IMR-90 (cell line): Measurements from ENCODE around the gene VILL. TPM values are rescaled to one million over a fixed set of nuclear protein-coding genes. Genes with fewer than 3 reads are reported as not detected.

ENCODE experiments used
- ATAC-seq: fragments of 200-7000 bp; cut with Tn5 transposase; 2 replicates; pipeline ENCODE4 v1.9.1; 2020; ENCODE audit warnings: low read depth, mild to moderate bottlenecking, moderate library complexity
- BruUV-seq: library from RNA; stranded (reverse); fragments of 400-500 nt; replicated peaks from 2 replicates; lab custom pipeline; 2021; lab: Mats Ljungman, UMichigan
- CTCF ChIA-PET: fragments of 300-600 bp; formaldehyde crosslinking; extraction: SDS; loops from one replicate; lab custom pipeline; 2021; ENCODE audit warnings: antibody characterized with exemption; lab: Yijun Ruan, JAX
- POLR2A ChIA-PET: fragments of 300-600 bp; sonication (Branson Sonifier 250); formaldehyde crosslinking; loops from one replicate; lab custom pipeline; 2022; ENCODE audit warnings: antibody characterized with exemption; ENCODE audit not compliant: unreplicated experiment; lab: Charles Lee
- DNase-seq: peaks from one replicate; pipeline ENCODE4 v3.0.0; 2013
- H2AFZ ChIP-seq: replicated peaks from 2 replicates; pipeline ENCODE3; 2013; ENCODE audit warnings: low read length, mild to moderate bottlenecking; ENCODE audit not compliant: poor library complexity
- H2AK5ac ChIP-seq: 2 replicates; pipeline ENCODE4 v1.6.1; 2013; ENCODE audit warnings: low read depth, low read length, inconsistent platforms
- H2AK9ac ChIP-seq: replicated peaks from 2 replicates; pipeline ENCODE3; 2013; ENCODE audit warnings: mild to moderate bottlenecking, low read depth, low read length, moderate library complexity; ENCODE audit not compliant: poor library complexity
- H2BK120ac ChIP-seq: 2 replicates; pipeline ENCODE4 v1.6.1; 2013; ENCODE audit warnings: low read depth, low read length, inconsistent platforms
- H2BK15ac ChIP-seq: 3 replicates; pipeline ENCODE4 v1.6.1; 2013; ENCODE audit warnings: low read depth, low read length, inconsistent platforms
- H2BK20ac ChIP-seq: 2 replicates; pipeline ENCODE4 v1.6.1; 2013; ENCODE audit warnings: low read depth, mild to moderate bottlenecking, inconsistent platforms, low read length, moderate library complexity
- H2BK5ac ChIP-seq: 2 replicates; pipeline ENCODE4 v1.6.1; 2013; ENCODE audit warnings: mild to moderate bottlenecking, low read depth, low read length, inconsistent platforms; ENCODE audit not compliant: poor library complexity, severe bottlenecking
- H3K14ac ChIP-seq: replicated peaks from 2 replicates; pipeline ENCODE4 v1.6.1; 2013; ENCODE audit warnings: low read depth, low read length, inconsistent platforms
- H3K18ac ChIP-seq: 2 replicates; pipeline ENCODE4 v1.6.1; 2013; ENCODE audit warnings: low read depth, low read length, control low read depth
- H3K23ac ChIP-seq: 2 replicates; pipeline ENCODE4 v1.6.1; 2013; ENCODE audit warnings: low read depth, low read length, inconsistent platforms
- H3K27ac ChIP-seq: 2 replicates; pipeline ENCODE4 v1.5.1; 2013; ENCODE audit warnings: mild to moderate bottlenecking, control low read depth, low read length; ENCODE audit not compliant: insufficient read depth
- H3K27me3 ChIP-seq: 2 replicates; pipeline ENCODE4 v1.6.1; 2013; ENCODE audit warnings: low read length; ENCODE audit not compliant: control insufficient read depth, insufficient read depth
- H3K36me3 ChIP-seq: 2 replicates; pipeline ENCODE4 v1.6.1; 2013; ENCODE audit warnings: low read length, mixed read lengths; ENCODE audit not compliant: control insufficient read depth, insufficient read depth
- H3K4ac ChIP-seq: 2 replicates; pipeline ENCODE4 v1.6.1; 2013; ENCODE audit warnings: low read depth, low read length, inconsistent platforms
- H3K4me1 ChIP-seq: 2 replicates; pipeline ENCODE4 v1.6.1; 2013; ENCODE audit warnings: low read length, mixed read lengths; ENCODE audit not compliant: control insufficient read depth, insufficient read depth
- H3K4me2 ChIP-seq: 2 replicates; pipeline ENCODE4 v1.6.1; 2013; ENCODE audit warnings: low read depth, mild to moderate bottlenecking, control low read depth, low read length, moderate library complexity
- H3K4me3 ChIP-seq: 2 replicates; pipeline ENCODE4 v1.5.1; 2013; ENCODE audit warnings: low read depth, mild to moderate bottlenecking, control low read depth, low read length, moderate library complexity; ENCODE audit not compliant: insufficient read depth
- H3K56ac ChIP-seq: 2 replicates; pipeline ENCODE4 v1.6.1; 2013; ENCODE audit warnings: low read length, inconsistent platforms; ENCODE audit not compliant: insufficient read depth; ENCODE audit errors: extremely low read depth
- H3K79me1 ChIP-seq, 2 experiments: 2 replicates each; pipeline ENCODE4 v1.6.1; 2013; ENCODE audit warnings: low read length in 2 of 2, inconsistent platforms in 1 of 2, low read depth in 1 of 2
- H3K9ac ChIP-seq: 2 replicates; pipeline ENCODE4 v1.6.1; 2013; ENCODE audit warnings: low read depth, low read length, control low read depth
- H3K9me1 ChIP-seq: 2 replicates; pipeline ENCODE4 v1.6.1; 2013; ENCODE audit warnings: low read length, inconsistent platforms; ENCODE audit not compliant: insufficient read depth
- H3K9me3 ChIP-seq: 2 replicates; pipeline ENCODE4 v1.6.1; 2013; ENCODE audit warnings: low read length; ENCODE audit not compliant: control insufficient read depth, insufficient read depth
- H4K20me1 ChIP-seq: 2 replicates; pipeline ENCODE4 v1.6.1; 2013; ENCODE audit warnings: low read length, inconsistent platforms; ENCODE audit not compliant: insufficient read depth
- H4K5ac ChIP-seq: 2 replicates; pipeline ENCODE4 v1.6.1; 2013; ENCODE audit warnings: mild to moderate bottlenecking, low read depth, low read length, control low read depth
- H4K8ac ChIP-seq, 2 experiments: 2 replicates each; pipeline ENCODE4 v1.6.1; 2013; ENCODE audit warnings: low read depth in 2 of 2, low read length in 2 of 2, control low read depth in 1 of 2, inconsistent platforms in 1 of 2
- H4K91ac ChIP-seq: 2 replicates; pipeline ENCODE4 v1.6.1; 2013; ENCODE audit warnings: low read depth, low read length, inconsistent platforms; ENCODE audit not compliant: insufficient read depth
- ELK1 ChIP-seq: fragments of 150-350 bp; IDR thresholded peaks from 2 replicates; pipeline ENCODE4 v1.6.1; 2016; ENCODE audit warnings: low read depth, mild to moderate bottlenecking, low read length, moderate library complexity, borderline replicate concordance
- FOS ChIP-seq: fragments of 150-350 bp; IDR thresholded peaks from 2 replicates; pipeline ENCODE4 v1.6.1; 2016; ENCODE audit warnings: low read depth, low read length
- NFE2L2 ChIP-seq: fragments of 150-350 bp; IDR thresholded peaks from 2 replicates; pipeline ENCODE4 v1.6.1; 2016; ENCODE audit warnings: low read depth, mild to moderate bottlenecking, low read length
- POLR2A ChIP-seq: IDR thresholded peaks from 2 replicates; pipeline ENCODE4 v1.6.1; 2012; ENCODE audit warnings: mild to moderate bottlenecking, low read depth, low read length
- RCOR1 ChIP-seq: IDR thresholded peaks from 2 replicates; pipeline ENCODE4 v1.6.1; 2012; ENCODE audit warnings: mild to moderate bottlenecking, low read length, improper control_type of control experiment; ENCODE audit not compliant: insufficient replicate concordance
- WGBS, 2 experiments: methylation state at CpG; one replicate each; pipeline versions ENCODE4 v1.1.5 to v1.1.7; 2013; ENCODE audit warnings: missing lambda C conversion rate in 2 of 2; ENCODE audit not compliant: insufficient read length in 1 of 2; ENCODE audit errors: extremely low coverage in 2 of 2; 5-methylcytosine and 5-hydroxymethylcytosine counted together
- dilution Hi-C: fragments of 300-500 bp; cut with HindIII; formaldehyde crosslinking; loops from one replicate; pipeline ENCODE4 v1.14.3; 2018; ENCODE audit warnings: low sequenced_read_pairs; ENCODE audit not compliant: unreplicated experiment
- in situ Hi-C: fragments of 300-500 bp; cut with MboI; formaldehyde crosslinking; loops from 3 replicates; pipeline ENCODE4 v1.14.3; 2019; ENCODE audit warnings: low sequenced_read_pairs, inconsistent platforms, mixed read lengths
- intact Hi-C: fragments of 100-400 bp; cut with micrococcal nuclease; formaldehyde crosslinking; loops from 2 replicates; pipeline ENCODE4 v1.10.0; 2022
- polyA plus RNA-seq, 3 experiments: library from polyadenylated mRNA; depleted of rRNA; stranded (reverse); fragments of >200 nt; gene quantifications; 2 replicates each; pipeline ENCODE4 v1.2.3, GENCODE V29; 2012; ENCODE audit warnings: low replicate concordance in 1 of 3
- total RNA-seq: library from RNA; depleted of rRNA; stranded (reverse); fragments of >200 nt; gene quantifications from 2 replicates; pipeline ENCODE4 v1.2.3, GENCODE V29; 2012

VILL gene
- total and polyA plus RNA-seq, 2 of the 4 experiments (the other 2 are of a cell fraction), result 2.3 to 4.7 TPM

GRCh38 chr3:37997342-37997741 lies 6.8 kb downstream of the VILL start:
- no peaks in the 10 kb centered on the region for H3K27me3 ChIP-seq
- no peak overlapping the region for H4K5ac ChIP-seq
- H3K23ac ChIP-seq, result no peak overlapping the region
- H3K18ac ChIP-seq, result no peak overlapping the region
- POLR2A ChIA-PET, result no interaction called here
- DNase-seq (no peak), ATAC-seq (no peak)
- no peaks in the 10 kb centered on the region for H4K20me1 ChIP-seq
- CTCF ChIA-PET, result interaction anchor here (0.6 to 1.7 kb wide), 14 partner anchors 12 to 162 kb away, joined by 3 to 16 read pairs (median 3); no protein-coding TSS in a partner anchor
- no peak overlapping the region for H2AFZ ChIP-seq
- H3K14ac ChIP-seq, result no peak overlapping the region
- H3K9me3 ChIP-seq, result no peaks in the 10 kb centered on the region
- H3K36me3 ChIP-seq, result peaks cover 10% of the 10 kb centered on the region
- in situ Hi-C loops (no loop called here), dilution Hi-C loops (no loop called here), intact Hi-C loops (no loop called here)
- H3K4me3 ChIP-seq, result no peak overlapping the region
- no peak for TF ChIP-seq RCOR1
- TF ChIP-seq ELK1, result no peak
- TF ChIP-seq NFE2L2, result no peak
- no peak for TF ChIP-seq FOS
- no peak for TF ChIP-seq POLR2A
- no peak overlapping the region for H2BK5ac ChIP-seq
- H2AK5ac ChIP-seq, result no peak overlapping the region
- no CpG with 5 or more reads among the region's 10 CpGs for WGBS, 2 experiments
- H3K9me1 ChIP-seq, result peaks cover 15% of the 10 kb centered on the region
- no peak overlapping the region for H3K9ac ChIP-seq
- H2BK20ac ChIP-seq, result no peak overlapping the region
- no peak overlapping the region for H4K91ac ChIP-seq
- peaks cover 3 to 19% of the 10 kb centered on the region in 2 experiments; a peak in 2 of 4 replicates for H3K79me1 ChIP-seq
- no peak overlapping the region for H4K8ac ChIP-seq
- H2BK15ac ChIP-seq, result no peak overlapping the region
- no peak overlapping the region for H3K4me2 ChIP-seq
- no peak overlapping the region for H3K4ac ChIP-seq
- no peak overlapping the region for H3K56ac ChIP-seq
- H2BK120ac ChIP-seq, result no peak overlapping the region
- no peak overlapping the region for H2AK9ac ChIP-seq
- H3K27ac ChIP-seq, result no peak overlapping the region
- no TSS peak for BruUV-seq
- peaks cover 12% of the 10 kb centered on the region for H3K4me1 ChIP-seq
